NCI-H2029 treated with DMSO at 0.1 percent for 48 hours (cell line): ENCODE data around the gene MIAT.

ENCODE experiments used
- DNase-seq: peaks from one replicate; lab custom pipeline; 2025; lab: John Stamatoyannopoulos, UW

Gene MIAT

DNA sequence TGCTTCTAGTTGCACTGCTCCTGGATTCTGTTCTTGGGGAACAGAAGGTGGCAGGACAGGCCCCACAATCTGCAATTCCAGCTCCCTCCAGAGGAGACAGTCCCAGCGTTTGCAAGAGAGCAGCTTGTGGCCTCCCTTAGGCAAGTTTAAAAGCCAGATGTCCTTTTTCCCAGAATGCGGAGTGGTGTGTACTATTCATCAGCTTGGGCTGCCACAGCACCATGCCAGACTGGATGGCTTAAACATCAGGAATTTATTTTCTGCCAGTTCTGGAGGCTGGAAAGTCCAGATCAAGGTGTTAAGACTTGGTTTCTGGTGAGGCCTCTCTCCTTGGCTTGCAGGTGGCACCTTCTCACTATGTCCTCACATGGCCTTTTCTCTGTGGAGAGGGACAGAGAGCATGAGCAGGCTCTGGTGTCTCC, 11.7 kb downstream of the MIAT start:
- no peak for DNase-seq

DNA sequence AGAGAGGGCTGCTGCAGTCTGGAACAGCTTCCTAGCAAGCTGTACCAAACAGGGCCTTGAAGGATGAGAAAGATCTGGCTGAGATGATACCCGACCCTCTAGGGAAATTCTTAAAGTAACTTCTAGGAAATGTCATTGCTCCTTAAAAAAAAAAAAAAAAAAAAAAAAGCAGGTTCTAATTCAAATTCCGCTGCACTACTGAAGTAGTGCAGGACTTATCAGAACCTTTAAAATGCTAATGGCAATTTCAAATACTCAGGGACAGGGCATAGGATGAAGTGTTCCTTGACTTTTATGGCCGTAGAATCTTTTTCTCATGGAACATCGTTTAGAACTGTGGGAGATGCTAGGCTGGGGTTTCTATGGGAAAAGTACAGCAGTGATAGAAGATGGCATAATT, 13.1 kb downstream of the MIAT start:
- no peak for DNase-seq

- no peak for DNase-seq
Observed at GRCh38 chr22:26671317-26672059, 14.1 kb downstream of the MIAT start.

GRCh38 chr22:26672060-26672471, 14.7 kb downstream of the MIAT start:
- DNase-seq, result no peak

GRCh38 chr22:26672590-26673468, 15.4 kb downstream of the MIAT start:
- peak; percentile 81 for DNase-seq

DNA sequence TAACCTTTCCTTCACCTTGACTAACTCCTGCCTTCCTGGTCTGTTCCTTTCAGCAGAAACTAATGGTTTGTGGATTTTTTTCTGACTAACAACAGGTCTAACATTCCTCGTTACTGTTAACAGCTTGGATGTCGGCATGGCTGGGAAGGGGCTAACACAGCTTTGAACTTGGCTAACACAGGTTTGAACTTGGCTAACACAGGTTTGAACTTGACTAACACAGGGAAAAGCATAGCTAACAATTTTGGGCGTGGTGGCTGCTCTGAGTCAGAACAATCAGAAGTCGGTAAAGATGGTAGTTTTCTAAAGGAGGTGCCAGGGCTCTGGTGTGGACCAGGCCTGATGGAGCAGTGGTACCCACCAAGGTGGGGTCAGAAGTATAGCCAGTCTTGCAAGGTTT, 16.1 kb downstream of the MIAT start:
- no peak for DNase-seq

DNA sequence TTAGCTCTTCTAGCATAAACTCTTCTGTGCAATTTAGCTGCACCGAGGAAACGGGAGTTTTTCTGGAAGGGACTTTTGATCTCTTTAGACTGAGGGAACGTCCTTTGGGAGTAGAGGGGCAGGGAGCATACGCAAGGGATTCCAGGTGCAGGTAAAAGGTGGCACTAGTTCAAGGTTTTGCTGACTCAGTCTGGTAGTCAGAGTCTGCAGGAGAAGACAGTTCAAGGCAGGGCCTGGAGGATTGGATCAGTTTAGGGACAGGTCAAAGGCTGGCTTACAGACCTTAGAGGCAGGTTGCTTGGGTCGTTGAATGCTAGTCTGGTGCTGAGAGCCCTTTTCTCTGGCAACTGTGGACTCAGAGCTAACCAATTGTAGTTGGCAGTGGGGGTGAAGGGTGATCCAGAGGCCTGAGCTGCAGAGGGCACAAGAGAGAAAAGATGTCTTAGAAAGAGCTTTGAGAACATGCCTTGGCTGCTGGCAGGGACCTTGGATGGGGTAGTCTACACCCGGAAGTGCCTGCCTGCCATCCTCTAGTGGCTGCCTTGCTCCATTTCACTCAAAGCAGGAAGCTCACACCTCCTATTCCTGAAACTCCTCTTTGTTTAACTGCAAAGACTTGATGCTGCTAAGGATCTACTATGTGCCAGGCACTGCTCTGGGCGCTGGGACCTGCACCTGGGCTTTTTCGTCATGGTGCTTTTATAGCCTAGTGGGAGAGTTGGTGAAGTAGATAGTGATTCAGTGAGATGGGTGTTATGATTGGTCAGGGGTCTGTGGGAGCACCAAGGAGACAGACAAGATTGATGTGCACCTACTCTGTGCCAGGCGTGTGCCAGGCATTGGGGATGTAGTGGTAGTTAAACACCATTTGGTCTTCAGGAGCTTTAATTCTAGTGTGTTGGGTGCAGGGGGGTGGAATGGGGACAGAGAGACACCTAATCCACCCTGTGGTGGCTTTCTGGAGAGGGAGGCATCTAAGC, 17.1 kb downstream of the MIAT start:
- no peak for DNase-seq

DNA sequence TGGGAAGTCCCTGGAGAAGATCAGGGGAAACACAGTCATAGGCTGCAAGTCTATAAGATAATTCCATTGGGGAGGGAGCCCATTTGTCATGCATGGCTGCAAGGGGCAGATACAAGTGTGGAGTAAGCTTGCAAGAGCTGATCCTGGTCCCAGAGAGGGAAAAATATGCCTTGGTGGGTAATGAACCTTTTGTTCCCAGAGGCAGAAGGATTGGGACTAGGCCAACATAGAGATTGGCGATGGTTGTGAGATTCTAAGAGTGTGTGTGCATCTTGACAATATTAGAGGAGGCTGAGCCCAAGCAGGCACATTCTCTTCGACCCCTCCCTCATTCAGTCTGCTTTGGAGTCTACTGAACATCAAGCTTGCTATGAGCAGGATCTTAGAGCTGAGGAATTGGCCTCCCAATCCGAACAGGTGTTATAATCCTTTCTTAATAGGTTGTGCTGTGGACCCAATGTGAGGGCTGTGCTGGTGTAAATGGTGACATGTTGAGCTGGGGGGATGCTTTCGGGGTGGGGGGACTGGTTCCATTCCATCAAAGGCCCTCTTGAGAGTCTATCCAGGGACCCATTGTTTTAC, 18.4 kb downstream of the MIAT start:
- DNase-seq, result no peak

DNA sequence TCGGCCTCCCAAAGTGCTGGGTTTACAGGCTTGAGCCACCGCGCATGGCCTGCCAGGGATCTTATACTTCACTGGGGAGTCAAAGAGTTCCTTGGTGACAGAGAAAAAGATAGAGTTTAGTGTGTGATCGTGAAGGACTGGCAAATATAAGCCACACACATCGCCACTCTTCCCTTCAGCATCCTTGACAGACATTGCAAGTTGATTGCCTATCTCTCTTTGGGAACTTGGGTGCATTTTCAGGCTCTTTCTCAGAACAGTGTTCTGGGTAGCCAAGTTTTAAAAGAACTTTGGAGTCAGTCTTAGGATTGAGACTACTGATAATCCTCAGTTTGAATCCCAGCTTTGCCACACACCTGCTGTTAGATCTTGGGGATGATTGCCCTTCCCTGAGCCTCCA, 19.8 kb downstream of the MIAT start:
- DNase-seq, result no peak

DNA sequence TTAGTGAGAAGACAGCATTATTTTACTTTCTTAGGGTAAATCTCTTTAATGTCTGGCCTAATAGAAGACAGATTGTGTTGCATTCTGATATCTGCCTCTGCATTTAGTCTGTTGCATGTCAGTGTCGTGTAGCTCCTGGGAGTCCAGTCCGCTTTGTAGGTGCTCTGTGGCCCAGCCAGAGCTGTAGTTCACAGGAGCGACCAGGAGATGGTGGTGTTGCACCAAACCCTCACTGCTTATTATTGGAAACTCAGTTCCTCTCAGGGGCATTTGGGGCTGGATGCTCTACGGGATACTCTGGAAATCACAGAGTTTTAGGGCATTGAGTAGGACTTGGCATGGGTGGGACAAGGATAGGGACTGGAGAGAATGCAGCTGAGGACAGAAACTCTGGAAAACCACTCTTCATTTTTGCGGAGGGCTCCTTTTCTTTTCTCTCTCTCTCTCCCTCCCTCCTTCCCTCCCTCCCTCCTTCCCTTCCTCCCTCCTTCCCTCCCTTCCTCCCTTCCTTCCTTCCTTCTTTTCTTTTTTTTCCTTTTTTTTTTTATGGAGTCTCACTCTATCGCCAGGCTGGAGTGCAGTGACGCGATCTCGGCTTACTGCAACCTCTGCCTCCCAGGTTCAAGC, 21.7 kb downstream of the MIAT start:
- peak; percentile 22 for DNase-seq

- DNase-seq, result no peak
Observed at GRCh38 chr22:26680485-26680884, 23.1 kb downstream of the MIAT start.

GRCh38 chr22:26681395-26681821, 24.0 kb downstream of the MIAT start:
- no peak for DNase-seq

- DNase-seq, result no peak
Observed at GRCh38 chr22:26684168-26684567, 26.8 kb downstream of the MIAT start.

DNA sequence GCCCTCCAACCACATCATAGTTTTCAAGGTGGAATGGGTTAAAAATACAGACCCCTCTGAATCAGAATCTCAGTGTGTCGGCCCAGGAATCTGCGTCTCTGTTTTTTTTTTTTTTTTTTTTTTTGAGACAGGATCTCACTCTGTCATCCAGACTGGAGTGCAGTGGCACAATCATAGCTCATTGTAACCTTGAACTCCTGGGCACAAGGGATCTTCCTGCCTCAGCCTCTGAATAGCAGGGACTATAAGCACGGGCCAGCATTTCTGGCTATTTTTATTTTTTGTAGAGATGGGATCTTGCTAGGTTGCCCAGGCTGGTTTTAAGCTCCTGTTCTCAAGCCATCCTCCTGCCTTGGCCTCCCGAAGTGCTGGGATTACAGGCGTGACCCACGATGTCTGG, 28.2 kb downstream of the MIAT start:
- no peak for DNase-seq

- DNase-seq, result no peak
Observed at GRCh38 chr22:26687439-26687838, 30.1 kb downstream of the MIAT start.

DNA sequence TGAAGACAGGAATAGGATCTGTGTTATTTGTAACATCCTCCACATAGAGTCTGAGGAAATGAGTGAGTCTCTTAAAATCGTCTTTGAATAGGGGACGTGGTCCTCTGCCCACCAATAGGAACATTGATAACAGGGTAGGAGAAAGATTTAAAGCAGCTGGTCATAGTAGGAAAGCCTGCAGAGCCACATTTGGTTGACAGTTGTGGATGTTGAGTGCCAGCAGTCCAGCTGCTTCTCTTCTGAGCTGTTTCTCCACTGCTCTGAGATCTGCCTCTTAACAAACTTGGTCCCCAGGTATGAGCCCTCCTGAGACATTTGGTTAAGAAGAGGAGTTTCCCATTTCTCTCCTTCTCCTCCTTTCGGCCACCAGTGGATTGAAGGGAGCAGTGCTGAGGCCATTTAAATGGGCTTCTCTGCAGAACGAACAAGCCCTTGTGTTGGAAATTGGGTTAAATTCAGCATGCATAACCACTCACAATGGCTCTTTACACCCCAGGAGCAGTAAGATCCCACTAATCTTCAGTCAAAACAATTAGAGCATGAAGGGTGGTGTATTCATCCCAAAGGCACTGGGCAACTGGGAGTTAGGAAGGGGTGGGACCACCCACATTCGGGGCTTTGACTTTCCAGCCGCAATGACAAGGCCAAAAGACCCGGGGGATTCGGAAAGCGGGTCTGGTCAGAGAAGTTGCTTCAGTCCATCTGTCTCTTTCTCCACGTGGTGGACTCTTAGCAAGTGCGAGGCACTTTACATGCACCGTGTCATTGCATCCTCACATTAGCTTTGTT, 32.3 kb downstream of the MIAT start:
- DNase-seq, result no peak

DNA sequence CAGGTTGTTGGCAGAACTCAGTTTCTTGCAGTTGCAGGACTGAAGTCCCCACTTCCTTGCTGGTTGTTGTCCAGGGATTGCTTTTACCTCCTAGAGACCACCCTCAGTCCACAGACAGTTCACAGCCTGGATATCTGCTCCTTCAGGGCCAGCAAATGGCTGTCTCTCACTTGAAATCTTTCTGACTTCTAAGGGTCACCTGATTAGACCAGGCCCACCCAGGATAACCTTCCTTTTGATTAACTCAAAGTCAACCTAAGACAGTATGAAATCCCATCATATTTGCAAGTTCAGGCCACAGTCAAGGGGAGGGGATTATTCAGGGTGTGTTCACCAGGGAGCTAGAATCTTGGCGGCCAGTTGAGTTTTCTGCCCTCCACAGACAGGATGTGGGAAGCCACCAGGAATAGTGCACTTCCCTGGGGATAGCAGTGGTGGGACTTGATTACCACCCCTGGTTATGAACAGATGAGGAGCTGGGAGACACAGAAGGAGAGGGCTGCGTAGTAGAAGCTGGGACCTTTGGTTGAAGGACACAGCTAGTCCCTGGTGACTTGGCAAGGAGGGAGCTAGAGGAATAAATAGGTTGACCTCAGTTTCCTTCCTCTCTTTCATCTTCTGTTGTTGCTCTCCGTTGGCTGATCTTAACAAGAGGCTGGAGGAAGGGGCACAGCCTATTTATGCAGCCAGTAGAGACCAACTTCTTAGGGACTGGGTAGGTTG, 33.4 kb downstream of the MIAT start:
- no peak for DNase-seq

GRCh38 chr22:26691377-26691716, 34.0 kb downstream of the MIAT start:
- no peak for DNase-seq

DNA sequence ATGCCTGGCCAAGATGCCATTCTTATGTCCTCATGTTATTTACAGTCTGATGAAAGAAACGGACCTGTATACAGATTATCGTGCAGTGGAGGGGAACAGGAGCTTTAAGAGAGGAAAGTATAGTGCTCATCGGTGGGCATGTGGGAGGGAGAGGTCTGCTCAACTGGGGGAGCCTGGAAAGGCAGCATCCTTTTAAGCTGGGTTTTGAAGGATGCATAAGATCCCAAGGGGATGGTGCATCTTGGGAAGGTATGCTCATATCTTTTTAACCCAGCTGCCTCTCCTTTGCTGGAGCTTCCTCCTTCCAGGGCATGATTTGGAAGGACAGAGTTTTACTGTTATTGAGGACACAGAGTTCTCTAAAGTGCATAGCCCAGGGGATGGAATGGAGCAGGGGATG, 34.8 kb downstream of the MIAT start:
- no peak for DNase-seq

- no peak for DNase-seq
Observed at GRCh38 chr22:26697151-26697550, 39.8 kb downstream of the MIAT start.
